A549 treated with RU486 at 1 μM for 4 hours (cell line): ENCODE measurements around the gene CCDC179. TPM values are rescaled to one million over a fixed set of nuclear protein-coding genes. Genes with fewer than 3 reads are reported as not detected.

ENCODE experiments used
- total RNA-seq: library from RNA; stranded (reverse); fragments of 200-300 nt; extraction: Qiagen RNA extraction; gene quantifications from 5 replicates; pipeline ENCODE4 v1.2.3, GENCODE V29; 2022; ENCODE audit warnings: low read depth

CCDC179 gene
- total RNA-seq = not detected in 5 replicates

GRCh38 chr11:22860241-22860640, at the start of gene CCDC179:
CCDC179 (minus strand) TSS chr11:22860474; CDS start chr11:22860421, 53 bp downstream.

DNA sequence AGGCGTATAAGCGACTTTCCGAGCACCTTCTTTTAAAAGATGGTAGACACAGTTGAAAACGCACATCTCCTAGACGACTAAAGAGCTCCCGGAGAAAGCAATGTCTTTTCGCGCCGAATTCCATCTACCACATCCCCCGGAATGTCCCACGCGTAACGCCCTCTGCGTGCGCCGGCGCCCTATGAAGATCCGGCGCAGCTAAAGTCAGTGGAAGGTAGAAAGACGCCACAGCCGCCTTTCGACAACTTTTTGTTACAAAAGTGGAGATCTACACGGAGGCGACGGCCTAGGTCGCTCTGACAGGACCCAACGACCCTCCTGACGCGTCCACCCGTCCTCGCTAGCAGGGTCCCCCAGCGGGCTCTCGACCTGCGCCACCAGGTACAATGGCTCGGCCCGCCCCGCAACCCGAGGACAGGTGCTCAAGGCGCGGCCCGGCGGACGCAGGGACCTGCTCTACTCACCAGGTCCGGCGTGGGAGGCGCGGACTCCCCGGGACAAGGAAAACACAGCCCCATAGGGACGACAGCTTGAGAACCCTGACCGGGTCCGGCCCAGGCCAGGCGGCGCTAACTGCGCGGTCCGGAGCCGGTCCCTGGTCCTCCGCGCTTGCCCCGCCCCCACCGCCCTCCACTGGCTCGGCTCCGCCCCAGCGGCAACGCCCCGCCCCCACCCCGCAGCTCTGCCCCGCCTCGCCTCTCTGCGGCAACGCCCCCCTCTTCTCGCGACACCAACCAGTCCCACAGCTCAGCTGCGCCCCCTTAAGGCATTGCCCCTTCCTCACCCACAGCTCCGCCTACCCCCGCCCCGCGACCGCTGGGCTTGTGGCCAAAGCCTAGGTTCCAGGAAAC, 30.8 kb downstream of the CCDC179 start, which contains the start of gene SVIP:
SVIP (minus strand) TSS at position 571 of the 851 bp plus-strand sequence; CDS start at position 518, 53 bp downstream.

Other genes with a start within 250 kb of the CCDC179 start
- gene FANCF, start 234.7 kb downstream of the CCDC179 start, total RNA-seq = 4.0 to 8.3 TPM (median 7.3 TPM) in 5 replicates
- 0.41 to 1.2 TPM (median 0.72 TPM) in 5 replicates for gene GAS2, start 193.9 kb downstream of the CCDC179 start, total RNA-seq
- 10.6 to 16.4 TPM (median 15.4 TPM) in 5 replicates for gene SVIP, start 30.7 kb downstream of the CCDC179 start, total RNA-seq